IMR-90 (cell line): Measurements from ENCODE around the gene DCLRE1B. TPM values are rescaled to one million over a fixed set of nuclear protein-coding genes. Genes with fewer than 3 reads are reported as not detected.

Experiments
- ATAC-seq: fragments of 200-7000 bp; cut with Tn5 transposase; 2 replicates; pipeline ENCODE4 v1.9.1; 2020; ENCODE audit warnings: low read depth, mild to moderate bottlenecking, moderate library complexity
- BruUV-seq: library from RNA; stranded (reverse); fragments of 400-500 nt; replicated peaks from 2 replicates; lab custom pipeline; 2021; lab: Mats Ljungman, UMichigan
- CTCF ChIA-PET: fragments of 300-600 bp; formaldehyde crosslinking; extraction: SDS; loops from one replicate; lab custom pipeline; 2021; ENCODE audit warnings: antibody characterized with exemption; lab: Yijun Ruan, JAX
- POLR2A ChIA-PET: fragments of 300-600 bp; sonication (Branson Sonifier 250); formaldehyde crosslinking; loops from one replicate; lab custom pipeline; 2022; ENCODE audit warnings: antibody characterized with exemption; ENCODE audit not compliant: unreplicated experiment; lab: Charles Lee
- DNase-seq: peaks from one replicate; pipeline ENCODE4 v3.0.0; 2013
- H2AFZ ChIP-seq: replicated peaks from 2 replicates; pipeline ENCODE3; 2013; ENCODE audit warnings: low read length, mild to moderate bottlenecking; ENCODE audit not compliant: poor library complexity
- H2AK5ac ChIP-seq: 2 replicates; pipeline ENCODE4 v1.6.1; 2013; ENCODE audit warnings: low read depth, low read length, inconsistent platforms
- H2AK9ac ChIP-seq: replicated peaks from 2 replicates; pipeline ENCODE3; 2013; ENCODE audit warnings: mild to moderate bottlenecking, low read depth, low read length, moderate library complexity; ENCODE audit not compliant: poor library complexity
- H2BK120ac ChIP-seq: 2 replicates; pipeline ENCODE4 v1.6.1; 2013; ENCODE audit warnings: low read depth, low read length, inconsistent platforms
- H2BK15ac ChIP-seq: 3 replicates; pipeline ENCODE4 v1.6.1; 2013; ENCODE audit warnings: low read depth, low read length, inconsistent platforms
- H2BK20ac ChIP-seq: 2 replicates; pipeline ENCODE4 v1.6.1; 2013; ENCODE audit warnings: low read depth, mild to moderate bottlenecking, inconsistent platforms, low read length, moderate library complexity
- H2BK5ac ChIP-seq: 2 replicates; pipeline ENCODE4 v1.6.1; 2013; ENCODE audit warnings: mild to moderate bottlenecking, low read depth, low read length, inconsistent platforms; ENCODE audit not compliant: poor library complexity, severe bottlenecking
- H3K14ac ChIP-seq: replicated peaks from 2 replicates; pipeline ENCODE4 v1.6.1; 2013; ENCODE audit warnings: low read depth, low read length, inconsistent platforms
- H3K18ac ChIP-seq: 2 replicates; pipeline ENCODE4 v1.6.1; 2013; ENCODE audit warnings: low read depth, low read length, control low read depth
- H3K23ac ChIP-seq: 2 replicates; pipeline ENCODE4 v1.6.1; 2013; ENCODE audit warnings: low read depth, low read length, inconsistent platforms
- H3K27ac ChIP-seq: 2 replicates; pipeline ENCODE4 v1.5.1; 2013; ENCODE audit warnings: mild to moderate bottlenecking, control low read depth, low read length; ENCODE audit not compliant: insufficient read depth
- H3K27me3 ChIP-seq: 2 replicates; pipeline ENCODE4 v1.6.1; 2013; ENCODE audit warnings: low read length; ENCODE audit not compliant: control insufficient read depth, insufficient read depth
- H3K36me3 ChIP-seq: 2 replicates; pipeline ENCODE4 v1.6.1; 2013; ENCODE audit warnings: low read length, mixed read lengths; ENCODE audit not compliant: control insufficient read depth, insufficient read depth
- H3K4ac ChIP-seq: 2 replicates; pipeline ENCODE4 v1.6.1; 2013; ENCODE audit warnings: low read depth, low read length, inconsistent platforms
- H3K4me1 ChIP-seq: 2 replicates; pipeline ENCODE4 v1.6.1; 2013; ENCODE audit warnings: low read length, mixed read lengths; ENCODE audit not compliant: control insufficient read depth, insufficient read depth
- H3K4me2 ChIP-seq: 2 replicates; pipeline ENCODE4 v1.6.1; 2013; ENCODE audit warnings: low read depth, mild to moderate bottlenecking, control low read depth, low read length, moderate library complexity
- H3K4me3 ChIP-seq: 2 replicates; pipeline ENCODE4 v1.5.1; 2013; ENCODE audit warnings: low read depth, mild to moderate bottlenecking, control low read depth, low read length, moderate library complexity; ENCODE audit not compliant: insufficient read depth
- H3K56ac ChIP-seq: 2 replicates; pipeline ENCODE4 v1.6.1; 2013; ENCODE audit warnings: low read length, inconsistent platforms; ENCODE audit not compliant: insufficient read depth; ENCODE audit errors: extremely low read depth
- H3K79me1 ChIP-seq, 2 experiments: 2 replicates each; pipeline ENCODE4 v1.6.1; 2013; ENCODE audit warnings: low read length in 2 of 2, inconsistent platforms in 1 of 2, low read depth in 1 of 2
- H3K9ac ChIP-seq: 2 replicates; pipeline ENCODE4 v1.6.1; 2013; ENCODE audit warnings: low read depth, low read length, control low read depth
- H3K9me1 ChIP-seq: 2 replicates; pipeline ENCODE4 v1.6.1; 2013; ENCODE audit warnings: low read length, inconsistent platforms; ENCODE audit not compliant: insufficient read depth
- H3K9me3 ChIP-seq: 2 replicates; pipeline ENCODE4 v1.6.1; 2013; ENCODE audit warnings: low read length; ENCODE audit not compliant: control insufficient read depth, insufficient read depth
- H4K20me1 ChIP-seq: 2 replicates; pipeline ENCODE4 v1.6.1; 2013; ENCODE audit warnings: low read length, inconsistent platforms; ENCODE audit not compliant: insufficient read depth
- H4K5ac ChIP-seq: 2 replicates; pipeline ENCODE4 v1.6.1; 2013; ENCODE audit warnings: mild to moderate bottlenecking, low read depth, low read length, control low read depth
- H4K8ac ChIP-seq, 2 experiments: 2 replicates each; pipeline ENCODE4 v1.6.1; 2013; ENCODE audit warnings: low read depth in 2 of 2, low read length in 2 of 2, control low read depth in 1 of 2, inconsistent platforms in 1 of 2
- H4K91ac ChIP-seq: 2 replicates; pipeline ENCODE4 v1.6.1; 2013; ENCODE audit warnings: low read depth, low read length, inconsistent platforms; ENCODE audit not compliant: insufficient read depth
- BHLHE40 ChIP-seq: fragments of 150-350 bp; IDR thresholded peaks from 2 replicates; pipeline ENCODE4 v1.6.1; 2016; ENCODE audit warnings: mild to moderate bottlenecking, low read depth, low read length
- CEBPB ChIP-seq: IDR thresholded peaks from 2 replicates; pipeline ENCODE4 v1.6.1; 2012; ENCODE audit warnings: low read depth, low read length, improper control_type of control experiment
- CHD1 ChIP-seq: IDR thresholded peaks from 2 replicates; pipeline ENCODE4 v1.6.1; 2012; ENCODE audit warnings: low read depth, low read length, improper control_type of control experiment
- CTCF ChIP-seq: conservative IDR thresholded peaks from 2 replicates; pipeline ENCODE4 v1.5.1; 2012; ENCODE audit warnings: mild to moderate bottlenecking, low read depth, low read length, improper control_type of control experiment
- ELK1 ChIP-seq: fragments of 150-350 bp; IDR thresholded peaks from 2 replicates; pipeline ENCODE4 v1.6.1; 2016; ENCODE audit warnings: low read depth, mild to moderate bottlenecking, low read length, moderate library complexity, borderline replicate concordance
- FOS ChIP-seq: fragments of 150-350 bp; IDR thresholded peaks from 2 replicates; pipeline ENCODE4 v1.6.1; 2016; ENCODE audit warnings: low read depth, low read length
- MAFK ChIP-seq: IDR thresholded peaks from 2 replicates; pipeline ENCODE4 v1.6.1; 2012; ENCODE audit warnings: low read depth, low read length, improper control_type of control experiment
- MAZ ChIP-seq: IDR thresholded peaks from 2 replicates; pipeline ENCODE4 v1.6.1; 2012; ENCODE audit warnings: low read depth, mild to moderate bottlenecking, low read length, improper control_type of control experiment, moderate library complexity, borderline replicate concordance
- MXI1 ChIP-seq: IDR thresholded peaks from 2 replicates; pipeline ENCODE4 v1.6.1; 2012; ENCODE audit warnings: low read depth, mild to moderate bottlenecking, low read length, moderate library complexity, borderline replicate concordance
- NFE2L2 ChIP-seq: fragments of 150-350 bp; IDR thresholded peaks from 2 replicates; pipeline ENCODE4 v1.6.1; 2016; ENCODE audit warnings: low read depth, mild to moderate bottlenecking, low read length
- POLR2A ChIP-seq: IDR thresholded peaks from 2 replicates; pipeline ENCODE4 v1.6.1; 2012; ENCODE audit warnings: mild to moderate bottlenecking, low read depth, low read length
- RAD21 ChIP-seq: IDR thresholded peaks from 2 replicates; pipeline ENCODE4 v1.6.1; 2012; ENCODE audit warnings: low read length, improper control_type of control experiment
- RCOR1 ChIP-seq: IDR thresholded peaks from 2 replicates; pipeline ENCODE4 v1.6.1; 2012; ENCODE audit warnings: mild to moderate bottlenecking, low read length, improper control_type of control experiment; ENCODE audit not compliant: insufficient replicate concordance
- RFX5 ChIP-seq: IDR thresholded peaks from 2 replicates; pipeline ENCODE4 v1.8.0; 2012; ENCODE audit warnings: low read depth, mild to moderate bottlenecking, low read length, moderate library complexity
- SMC3 ChIP-seq: fragments of 150-350 bp; IDR thresholded peaks from 2 replicates; pipeline ENCODE4 v1.6.1; 2016; ENCODE audit warnings: low read depth, mild to moderate bottlenecking, antibody characterized with exemption, low read length, moderate library complexity
- USF2 ChIP-seq: fragments of 150-350 bp; IDR thresholded peaks from 2 replicates; pipeline ENCODE4 v1.6.1; 2017; ENCODE audit warnings: mild to moderate bottlenecking, antibody characterized with exemption, low read length, low read depth
- dilution Hi-C: fragments of 300-500 bp; cut with HindIII; formaldehyde crosslinking; loops from one replicate; pipeline ENCODE4 v1.14.3; 2018; ENCODE audit warnings: low sequenced_read_pairs; ENCODE audit not compliant: unreplicated experiment
- in situ Hi-C: fragments of 300-500 bp; cut with MboI; formaldehyde crosslinking; loops from 3 replicates; pipeline ENCODE4 v1.14.3; 2019; ENCODE audit warnings: low sequenced_read_pairs, inconsistent platforms, mixed read lengths
- intact Hi-C: fragments of 100-400 bp; cut with micrococcal nuclease; formaldehyde crosslinking; loops from 2 replicates; pipeline ENCODE4 v1.10.0; 2022
- polyA plus RNA-seq, 3 experiments: library from polyadenylated mRNA; depleted of rRNA; stranded (reverse); fragments of >200 nt; gene quantifications; 2 replicates each; pipeline ENCODE4 v1.2.3, GENCODE V29; 2012; ENCODE audit warnings: low replicate concordance in 1 of 3
- total RNA-seq: library from RNA; depleted of rRNA; stranded (reverse); fragments of >200 nt; gene quantifications from 2 replicates; pipeline ENCODE4 v1.2.3, GENCODE V29; 2012

DCLRE1B gene
- total and polyA plus RNA-seq, 2 of the 4 experiments (the other 2 are of a cell fraction), result 4.9 to 6.1 TPM

GRCh38 chr1:113943028-113943811 is 38.1 kb downstream of the DCLRE1B start:
- BruUV-seq, result no TSS peak
- H3K4ac ChIP-seq, result no peak overlapping the region
- intact Hi-C loops (no loop called here), in situ Hi-C loops (no loop called here), dilution Hi-C loops (no loop called here)
- POLR2A ChIA-PET, result no interaction called here
- H3K18ac ChIP-seq, result no peak overlapping the region
- peaks cover 7% of the 10 kb centered on the region for H3K4me1 ChIP-seq
- no peaks in the 10 kb centered on the region for H3K9me3 ChIP-seq
- no peaks in the 10 kb centered on the region for H3K27me3 ChIP-seq
- H2BK120ac ChIP-seq, result no peak overlapping the region
- peaks cover 18% of the 10 kb centered on the region for H3K36me3 ChIP-seq
- ATAC-seq (no peak), DNase-seq (peak; percentile 16)
- no peak overlapping the region for H4K8ac ChIP-seq
- H3K27ac ChIP-seq, result no peak overlapping the region
- no peak overlapping the region for H4K91ac ChIP-seq
- no peak overlapping the region for H3K23ac ChIP-seq
- H3K14ac ChIP-seq, result no peak overlapping the region
- peaks cover 27% of the 10 kb centered on the region for H4K20me1 ChIP-seq
- H3K4me2 ChIP-seq, result no peak overlapping the region
- peaks cover 35 to 57% of the 10 kb centered on the region in 2 experiments for H3K79me1 ChIP-seq
- no peak overlapping the region for H3K56ac ChIP-seq
- H2AFZ ChIP-seq, result no peak overlapping the region
- H2BK15ac ChIP-seq, result no peak overlapping the region
- no peak overlapping the region for H2AK9ac ChIP-seq
- no peak overlapping the region for H4K5ac ChIP-seq
- no peak overlapping the region for H2AK5ac ChIP-seq
- no peak overlapping the region for H2BK5ac ChIP-seq
- H3K4me3 ChIP-seq, result no peak overlapping the region
- H2BK20ac ChIP-seq, result no peak overlapping the region
- CTCF ChIA-PET, result no interaction called here
- no peak overlapping the region for H3K9ac ChIP-seq
- peaks cover 6% of the 10 kb centered on the region; the same call in 1 of the 2 replicates for H3K9me1 ChIP-seq
- TF ChIP-seq USF2 (no peak), MAZ (no peak), NFE2L2 (no peak), ELK1 (no peak), BHLHE40 (no peak), MAFK (no peak), CHD1 (no peak), RAD21 (no peak), RFX5 (no peak), POLR2A (no peak), FOS (no peak), RCOR1 (no peak), SMC3 (no peak), CEBPB (peak; percentile 71), MXI1 (no peak), CTCF (0 out of 2 replicates have a peak, but pooled peaks have one; percentile 5)
